Right ventricle myocardium inferior (tissue), 1 donor: Measurements from ENCODE around the gene KCNQ4. TPM values are rescaled to one million over a fixed set of nuclear protein-coding genes. Genes with fewer than 3 reads are reported as not detected.
A peak's percentile ranks its signal among the peaks of the same experiment; 100 is the strongest.

Experiments
- ATAC-seq: fragments of 200-7000 bp; cut with Tn5 transposase; one replicate; pipeline ENCODE4 v1.9.1; 2020; ENCODE audit warnings: mild to moderate bottlenecking, moderate library complexity
- DNase-seq: peaks from one replicate; pipeline ENCODE4 v3.0.0; 2021; ENCODE audit errors: missing footprints
- intact Hi-C: fragments of 100-400 bp; cut with DNase I; formaldehyde crosslinking; loops from one replicate; pipeline ENCODE4 v1.11.0; 2022
- microRNA-seq: library from miRNA; unstranded; fragments of <30 nt; microRNA quantifications from one replicate; pipeline ENCODE4 v1.2.0, GENCODE V29; 2020
- total RNA-seq: library from RNA; stranded (reverse); fragmentation: NEBNext Ultra II Directional; extraction: Animal tissue kit (Norgen Biotek cat#: 25700); gene quantifications from one replicate; pipeline ENCODE4 v1.2.1, GENCODE V29; 2021
- donor health status: DM: no; HTN: yes; CAD: no; lungs with severe emphysema.

KCNQ4 gene
- total RNA-seq, 1 donor from 2014 or later = 2.8 TPM

GRCh38 chr1:40870135-40870728 is 86.6 kb downstream of the KCNQ4 start:
- DNase-seq (no peak), ATAC-seq (no peak)
- intact Hi-C loops = no loop called here

DNA sequence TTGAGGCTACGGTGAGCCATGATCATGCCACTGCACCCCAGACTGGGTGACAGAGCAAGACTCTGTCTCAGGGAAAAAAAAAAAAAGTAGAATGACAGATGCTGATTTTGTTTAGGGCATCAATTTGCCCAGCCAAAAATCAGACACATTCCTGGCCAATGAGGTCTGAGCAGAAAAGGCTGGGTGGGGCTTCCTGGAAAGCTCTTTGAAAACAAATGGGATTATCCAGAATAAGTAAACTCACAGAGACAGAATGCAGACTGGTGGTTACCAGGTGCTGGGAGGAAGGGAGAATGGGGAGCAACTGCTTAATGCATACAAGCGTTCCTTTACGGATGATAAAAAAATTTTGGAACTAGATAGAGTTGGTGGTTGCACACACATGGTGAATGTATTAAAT is 88.7 kb downstream of the KCNQ4 start:
- intact Hi-C loops = no loop called here
- DNase-seq (no peak), ATAC-seq (no peak)

GRCh38 chr1:40873863-40874472 is 90.4 kb downstream of the KCNQ4 start:
- ATAC-seq = no peak
- intact Hi-C loops = no loop called here
- no peak for DNase-seq

GRCh38 chr1:40876436-40876761 is 92.8 kb downstream of the KCNQ4 start:
- DNase-seq (no peak), ATAC-seq (no peak)
- intact Hi-C loops = no loop called here

DNA sequence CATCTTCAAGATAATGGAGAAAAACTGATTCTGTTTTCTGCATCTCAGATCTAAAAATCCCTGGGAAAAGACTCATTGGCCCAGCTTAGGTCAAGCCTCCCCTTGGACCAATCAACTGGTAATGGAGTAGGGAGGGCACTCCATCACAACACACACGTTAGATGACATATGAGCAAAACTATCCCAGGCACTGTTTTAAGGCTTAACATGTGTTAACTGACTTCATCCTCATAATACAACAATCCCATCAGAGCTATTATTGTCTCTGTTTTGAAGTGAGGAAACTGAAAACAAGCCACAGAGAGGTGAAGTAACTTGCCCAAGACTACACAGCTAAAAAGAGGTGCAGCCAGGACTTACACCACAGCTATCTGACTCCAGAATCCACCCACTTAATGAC is 93.3 kb downstream of the KCNQ4 start:
- ATAC-seq = no peak
- DNase-seq = no peak
- intact Hi-C loops = no loop called here

DNA sequence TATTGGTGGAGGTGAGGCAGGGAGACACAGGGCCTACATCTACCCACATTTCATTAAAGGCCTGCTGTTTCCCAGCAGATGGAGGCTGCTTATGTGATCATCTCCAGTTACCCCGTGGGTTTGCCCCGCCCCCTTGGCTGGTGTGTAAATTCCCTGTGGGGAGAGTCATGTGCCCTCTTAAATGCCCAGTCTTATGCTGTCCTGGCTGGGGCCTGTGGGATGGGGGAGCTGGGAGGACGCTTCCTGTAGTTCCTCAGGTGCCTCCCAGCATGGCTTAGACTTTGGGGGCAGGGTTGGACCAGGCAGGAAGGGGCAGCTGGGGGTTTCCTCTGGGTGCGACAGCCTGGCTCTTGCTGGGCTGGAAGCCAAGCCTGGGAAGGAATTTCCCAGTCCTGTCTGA is 94.1 kb downstream of the KCNQ4 start:
- DNase-seq (no peak), ATAC-seq (no peak)
- intact Hi-C loops = no loop called here

- DNase-seq (no peak), ATAC-seq (no peak)
- intact Hi-C loops = no loop called here
Observed at GRCh38 chr1:40878906-40879305, 95.3 kb downstream of the KCNQ4 start.

- intact Hi-C loops = no loop called here
- ATAC-seq (no peak), DNase-seq (no peak)
Observed at GRCh38 chr1:40879482-40880175, 96.0 kb downstream of the KCNQ4 start.

GRCh38 chr1:40880813-40881549 is 97.4 kb downstream of the KCNQ4 start:
- DNase-seq (no peak), ATAC-seq (peak; percentile 27)
- intact Hi-C loops = no loop called here

DNA sequence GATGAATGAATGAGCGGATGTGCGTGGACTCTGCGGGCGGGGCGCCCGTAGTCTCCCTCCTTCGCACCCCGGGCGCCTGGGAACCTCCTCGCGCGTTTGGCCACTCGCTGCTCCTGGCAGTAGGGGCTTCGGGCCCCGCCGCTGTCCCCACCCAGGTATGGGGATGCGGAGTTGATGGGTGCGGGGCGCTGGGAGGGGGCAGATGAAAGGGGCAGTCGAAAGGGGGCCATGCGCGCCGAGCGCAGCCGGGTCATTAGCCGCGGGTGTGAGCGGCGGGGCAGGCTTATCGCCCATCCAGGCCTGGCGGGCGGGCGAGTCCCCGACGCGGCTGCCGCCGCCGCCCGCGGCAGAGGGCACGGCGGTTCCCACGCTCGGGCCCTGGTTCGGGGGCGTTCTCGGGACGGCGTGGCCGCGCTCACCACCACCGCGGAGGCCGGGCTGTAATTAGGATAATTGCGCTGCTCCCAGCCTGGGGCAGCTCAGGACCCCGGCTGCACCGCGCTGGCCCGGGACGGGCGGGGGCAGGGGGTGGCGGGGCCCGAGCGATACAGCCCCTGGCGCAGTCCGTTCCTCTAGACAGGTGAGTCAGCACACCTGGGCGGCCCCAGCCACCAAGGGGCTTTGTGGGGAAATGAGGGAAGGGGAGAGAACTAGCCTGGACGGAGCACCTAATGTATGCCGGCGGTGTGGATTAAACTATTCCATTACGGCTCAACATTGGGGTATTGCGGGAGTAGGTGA is 100.6 kb downstream of the KCNQ4 start:
- DNase-seq (no peak), ATAC-seq (no peak)
- intact Hi-C loops = no loop called here

DNA sequence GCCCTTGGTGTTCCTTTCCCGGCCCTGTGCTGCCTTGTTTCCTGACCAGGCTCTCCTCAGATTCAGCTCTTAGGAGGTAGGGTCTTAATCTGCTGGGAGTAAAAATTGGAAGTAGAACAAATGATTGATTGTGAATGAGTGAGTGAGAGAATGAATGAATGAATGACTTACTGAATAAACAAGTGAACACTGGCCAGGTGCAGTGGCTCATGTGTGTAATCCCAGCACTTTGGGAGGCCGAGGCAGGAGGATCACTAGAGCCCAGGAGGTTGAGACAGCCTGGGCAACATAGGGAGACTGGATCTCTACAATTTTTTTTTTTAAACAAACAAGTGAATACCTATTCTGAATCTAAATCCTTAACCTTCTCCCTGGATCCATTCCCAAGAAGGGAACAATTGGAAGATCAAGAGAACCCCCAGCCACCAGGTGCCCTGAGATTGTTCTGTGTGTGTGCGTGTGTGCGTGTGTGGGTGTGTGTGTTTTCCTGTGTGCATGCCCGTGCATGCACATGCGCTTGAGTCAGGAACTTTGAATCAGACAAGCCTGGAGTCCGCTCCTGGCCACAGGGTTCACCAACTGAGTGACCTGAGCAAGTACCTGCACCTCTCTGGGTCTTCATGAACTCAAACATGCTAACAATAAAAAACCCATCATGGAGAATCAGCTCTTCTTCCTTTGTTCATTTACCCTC is 102.9 kb downstream of the KCNQ4 start:
- intact Hi-C loops = no loop called here
- DNase-seq (no peak), ATAC-seq (no peak)

GRCh38 chr1:40887012-40887378 is 103.4 kb downstream of the KCNQ4 start:
- DNase-seq (no peak), ATAC-seq (no peak)
- intact Hi-C loops = no loop called here

- no peak for ATAC-seq
- intact Hi-C loops = no loop called here
- no peak for DNase-seq
Observed at GRCh38 chr1:40887652-40888051, 104.1 kb downstream of the KCNQ4 start.

Small RNA genes within 50 kb of the gene (microRNA-seq; reads per million reads assigned to microRNA genes)
- gene MIR30C1 (214 reads per million, percentile 61 among the genes with 10 or more reads in this experiment), gene MIR30E (35,593 reads per million, percentile 98 among the genes with 10 or more reads in this experiment)

Other genes with a start within 250 kb of the KCNQ4 start
- gene RIMS3, start 118.1 kb upstream of the KCNQ4 start, total RNA-seq = 1.6 TPM
- gene NFYC, start 92.1 kb upstream of the KCNQ4 start, total RNA-seq = 62.3 TPM
- gene CITED4, start 78.6 kb downstream of the KCNQ4 start, total RNA-seq = 40.6 TPM
- gene CTPS1, start 195.9 kb downstream of the KCNQ4 start, total RNA-seq = 7.2 TPM
- gene SLFNL1, start 237.9 kb downstream of the KCNQ4 start, total RNA-seq = 0.16 TPM